Astrocyte of the cerebellum (primary cell): ENCODE results near the gene CHST6.
"Not testable (repeated sequence)": the region's sequence is repeated elsewhere in the genome, so short reads cannot be mapped to it uniquely, and the experiment has no call there.

Experiments
- DNase-seq: peaks from one replicate; pipeline ENCODE4 v3.0.0-alpha.2; 2011; ENCODE audit warnings: low read depth
- H3K4me3 ChIP-seq: 2 replicates; pipeline ENCODE4 v1.5.1; 2011; ENCODE audit warnings: mild to moderate bottlenecking, low read depth, low read length, moderate library complexity
- CTCF ChIP-seq: IDR thresholded peaks from 2 replicates; pipeline ENCODE4 v1.5.1; 2012; ENCODE audit warnings: low read length, low read depth, moderate library complexity, mild to moderate bottlenecking; ENCODE audit errors: missing control alignments
- in situ Hi-C: cut with HindIII; loops from 2 replicates; pipeline ENCODE4 v1.10.0; 2017; ENCODE audit warnings: low sequenced_read_pairs

Gene CHST6

GRCh38 chr16:75495076-75495674 lies at the start of gene CHST6:
TSS of gene CHST6 (minus strand) at chr16:75495441. CDS start at chr16:75479828, 15,613 bp downstream.
- H3K4me3 ChIP-seq, result peak within 1 kb of the TSS; percentile 40
- DNase-seq, result no peak
- in situ Hi-C loops, result no loop called here
- TF ChIP-seq CTCF, result no peak

GRCh38 chr16:75542462-75542861 lies 47.2 kb upstream of the CHST6 start:
- H3K4me3 ChIP-seq, DNase-seq, in situ Hi-C loops: not testable (repeated sequence)

GRCh38 chr16:75541236-75541635 lies 46.0 kb upstream of the CHST6 start:
- no peak for TF ChIP-seq CTCF
- no peak for DNase-seq
- in situ Hi-C loops, result no loop called here
- no peak overlapping the region for H3K4me3 ChIP-seq

- H3K4me3 ChIP-seq, in situ Hi-C loops: not testable (repeated sequence)
These were observed 43.8 kb upstream of the CHST6 start for GRCh38 chr16:75538882-75539565.

GRCh38 chr16:75537776-75538175 lies 42.5 kb upstream of the CHST6 start:
- no peak for TF ChIP-seq CTCF
- DNase-seq, result no peak
- in situ Hi-C loops, result no loop called here
- no peak overlapping the region for H3K4me3 ChIP-seq

More at GRCh38 chr16:75538882-75539565, 43.8 kb upstream of the CHST6 start:
- DNase-seq, result not testable (repeated sequence)

GRCh38 chr16:75535901-75536300 lies 40.7 kb upstream of the CHST6 start, which contains the start of gene CHST5:
TSS of gene CHST5 (minus strand) at chr16:75536108. CDS start at chr16:75530384, 5,724 bp downstream.
- H3K4me3 ChIP-seq, result no peak within 1 kb of the TSS
- DNase-seq, result no peak
- in situ Hi-C loops, result no loop called here
- TF ChIP-seq CTCF, result no peak

GRCh38 chr16:75535211-75535843 lies 40.1 kb upstream of the CHST6 start:
- in situ Hi-C loops, result no loop called here
- TF ChIP-seq CTCF, result no peak
- no peak overlapping the region for H3K4me3 ChIP-seq
- DNase-seq, result no peak
